Medulla oblongata (tissue), 1 donor: ENCODE results near the gene GZMM.

ENCODE experiments used
- DNase-seq: peaks from one replicate; pipeline ENCODE4 v3.0.0-alpha.2; 2015; ENCODE audit errors: extremely low spot score

The GZMM gene

DNA sequence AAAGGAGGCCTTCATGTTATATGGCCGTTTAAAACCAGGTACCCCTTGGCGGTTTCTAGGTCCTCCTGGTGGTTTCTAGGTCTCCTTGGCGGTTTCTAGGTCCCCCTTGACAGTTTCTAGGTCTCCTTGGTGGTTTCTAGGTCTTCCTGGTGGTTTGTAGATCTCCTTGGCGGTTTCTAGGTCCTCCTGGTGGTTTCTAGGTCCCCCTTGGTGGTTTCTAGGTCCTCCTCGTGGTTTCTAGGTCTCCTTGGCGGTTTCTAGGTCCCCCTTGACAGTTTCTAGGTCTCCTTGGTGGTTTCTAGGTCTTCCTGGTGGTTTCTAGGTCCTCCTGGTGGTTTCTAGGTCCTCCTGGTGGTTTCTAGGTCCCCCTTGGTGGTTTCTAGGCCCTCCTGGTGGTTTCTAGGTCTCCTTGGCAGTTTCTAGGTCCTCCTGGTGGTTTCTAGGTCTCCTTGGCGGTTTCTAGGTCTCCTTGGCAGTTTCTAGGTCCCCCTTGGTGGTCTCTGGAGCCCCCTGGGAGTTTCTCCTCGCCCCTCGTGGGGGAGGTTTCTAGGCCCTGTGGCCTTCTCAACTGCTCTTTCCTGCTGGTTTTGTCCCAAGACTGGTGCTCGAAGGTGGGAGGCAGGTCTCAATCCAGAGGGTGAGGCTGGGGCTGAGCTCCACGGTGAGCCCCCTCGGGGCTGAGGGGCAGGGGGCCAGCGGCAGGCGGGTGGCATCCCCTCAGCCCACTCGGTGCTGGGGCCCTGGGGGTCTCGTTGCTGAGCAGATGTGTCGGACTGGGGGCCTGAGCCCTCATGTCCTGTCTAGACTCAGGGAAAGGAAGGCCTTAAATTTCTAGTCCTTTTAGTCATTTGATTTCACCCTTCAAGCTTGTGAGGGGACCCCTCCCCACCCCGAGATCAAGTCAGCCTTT lies 53.8 kb downstream of the GZMM start:
- no peak for DNase-seq
